K562 (cell line): Measurements from ENCODE around the gene MRM2. TPM values are rescaled to one million over a fixed set of nuclear protein-coding genes. Genes with fewer than 3 reads are reported as not detected.
A peak's percentile ranks its signal among the peaks of the same experiment; 100 is the strongest.

Experiments used
- ATAC-seq: fragments of 200-7000 bp; cut with Tn5 transposase; 3 replicates; pipeline ENCODE4 v1.9.1; 2020; ENCODE audit warnings: moderate library complexity
- BruUV-seq: library from RNA; stranded (reverse); fragments of 400-500 nt; replicated peaks from 2 replicates; lab custom pipeline; 2021; lab: Mats Ljungman, UMichigan
- CTCF ChIA-PET: fragments of 300-600 bp; formaldehyde crosslinking; extraction: SDS; loops from one replicate; lab custom pipeline; 2021; ENCODE audit warnings: low intra/inter-chr PET ratio; lab: Yijun Ruan, JAX
- POLR2A ChIA-PET: fragments of 300-600, 350-650 bp; sonication (Branson Sonifier 250); formaldehyde crosslinking; extraction: SDS; loops from one replicate; lab custom pipeline; 2021; ENCODE audit warnings: antibody characterized with exemption, inconsistent platforms; lab: Yijun Ruan, JAX
- DNase-seq, 4 experiments: peaks; one replicate each; pipeline versions ENCODE4 v3.0.0 to v3.0.0-alpha.2; 2011 to 2018; ENCODE audit warnings: low spot score in 3 of 4, mixed read lengths in 3 of 4; ENCODE audit errors: extremely low read depth in 1 of 4
- FAIRE-seq: peaks from 2 replicates; lab custom pipeline; 2011; peaks lifted over from hg19 to GRCh38; lab: Jason Lieb, UNC
- H2AFZ ChIP-seq: 2 replicates; pipeline ENCODE4 v1.6.0; 2011; ENCODE audit warnings: low read depth, low read length, control low read depth, inconsistent platforms
- H3K27ac ChIP-seq: fragments of 200-600 bp; 3 replicates; pipeline ENCODE4 v1.8.0; 2011; ENCODE audit warnings: low read depth, mild to moderate bottlenecking, control low read depth, inconsistent platforms, low read length, moderate library complexity, mixed read lengths; ENCODE audit errors: extremely low read depth
- H3K27me3 ChIP-seq, 2 experiments: fragments of 300-600 bp in 1 of 2; 2 replicates in 1 of 2; 3 replicates in 1 of 2; pipeline versions ENCODE4 v1.6.0 to v1.8.0; 2011; ENCODE audit warnings: inconsistent platforms in 2 of 2, low read length in 2 of 2, mild to moderate bottlenecking in 1 of 2, mixed read lengths in 1 of 2, moderate library complexity in 1 of 2; ENCODE audit not compliant: control insufficient read depth in 2 of 2, insufficient read depth in 2 of 2
- H3K36me3 ChIP-seq: fragments of 300-600 bp; 3 replicates; pipeline ENCODE4 v1.8.0; 2011; ENCODE audit warnings: mild to moderate bottlenecking, low read length, inconsistent platforms; ENCODE audit not compliant: control insufficient read depth, insufficient read depth
- H3K4me1 ChIP-seq, 2 experiments: fragments of 200-600 bp in 1 of 2; replicated peaks in 1 of 2; 2 replicates in 1 of 2; 3 replicates in 1 of 2; pipeline versions ENCODE4 v1.5.1 to v1.8.0; 2011; ENCODE audit warnings: inconsistent platforms in 2 of 2, low read length in 2 of 2, mild to moderate bottlenecking in 1 of 2, mixed read lengths in 1 of 2, moderate library complexity in 1 of 2; ENCODE audit not compliant: control insufficient read depth in 2 of 2, insufficient read depth in 2 of 2
- H3K4me2 ChIP-seq: 2 replicates; pipeline ENCODE4 v1.6.1; 2011; ENCODE audit warnings: low read length, control low read depth, inconsistent platforms, mixed read lengths; ENCODE audit not compliant: insufficient read depth
- H3K4me3 ChIP-seq: fragments of 200-600 bp; sonication (generic), shearing (Covaris generic); 2 replicates; pipeline ENCODE4 v1.5.1; 2016; ENCODE audit warnings: control low read depth, inconsistent platforms
- H3K79me2 ChIP-seq: fragments of 200-600 bp; 3 replicates; pipeline ENCODE4 v1.8.0; 2011; ENCODE audit warnings: low read length, inconsistent platforms; ENCODE audit not compliant: control insufficient read depth, insufficient read depth
- H3K9ac ChIP-seq, 2 experiments: 2 replicates each; pipeline versions ENCODE4 v1.6.0 to v1.6.1; 2011; ENCODE audit warnings: low read depth in 2 of 2, low read length in 2 of 2, control low read depth in 1 of 2, inconsistent platforms in 1 of 2, mild to moderate bottlenecking in 1 of 2, mixed read lengths in 1 of 2; ENCODE audit not compliant: insufficient read depth in 1 of 2
- H3K9me1 ChIP-seq: one replicate; pipeline ENCODE4 v1.6.0; 2011; ENCODE audit warnings: inconsistent platforms, mild to moderate bottlenecking, low read length, moderate library complexity; ENCODE audit not compliant: control insufficient read depth, insufficient read depth
- H3K9me3 ChIP-seq: replicated peaks from 2 replicates; pipeline ENCODE4 v1.5.1; 2011; ENCODE audit warnings: low read depth, low read length, inconsistent platforms; ENCODE audit not compliant: control insufficient read depth, insufficient read depth
- H4K20me1 ChIP-seq: replicated peaks from 2 replicates; pipeline ENCODE4 v1.6.1; 2011; ENCODE audit warnings: low read length, inconsistent platforms, mixed read lengths; ENCODE audit not compliant: control insufficient read depth, insufficient read depth
- POLR2G ChIP-seq: fragments of 200-400 bp; formaldehyde crosslinking; IDR thresholded peaks from 2 replicates; pipeline ENCODE4 v1.6.1; 2017; ENCODE audit warnings: low read depth, mild to moderate bottlenecking, antibody characterized with exemption, low read length, moderate library complexity
- WGBS: fragments of 100-300 bp; shearing (Covaris generic); methylation state at CpG from one replicate; pipeline ENCODE4 v1.1.6; 2016; ENCODE audit warnings: low coverage, mixed read lengths; ENCODE audit not compliant: insufficient coverage; ENCODE audit errors: missing lambda C conversion rate; 5-methylcytosine and 5-hydroxymethylcytosine counted together
- in situ Hi-C: fragments of 300-500 bp; cut with MboI; formaldehyde crosslinking; loops from 4 replicates; pipeline ENCODE4 v1.15.0; 2018; ENCODE audit warnings: inconsistent platforms, mixed read lengths
- intact Hi-C: fragments of 100-400 bp; cut with micrococcal nuclease; formaldehyde crosslinking; loops from 2 replicates; pipeline ENCODE4 v1.14.2; 2022
- polyA plus RNA-seq, 8 experiments: library from polyadenylated mRNA; depleted of rRNA in 4 of 8; stranded (reverse) in 5 of 8; unstranded in 3 of 8; fragments of >200 nt; fragmentation: Nextera tagmentation in 2 of 8; fragmentation: Illumina TruSeq in 1 of 8; extraction: Ambion mirVana in 2 of 8; extraction: Trizol in 1 of 8; gene quantifications; 2 replicates each; pipeline versions ENCODE4 v1.2.1 to v1.2.3, GENCODE V29; 2011 to 2014; ENCODE audit warnings: inconsistent platforms in 1 of 8, missing spikeins in 1 of 8
- total RNA-seq, 7 experiments: library from RNA; depleted of rRNA in 6 of 7; stranded (reverse); fragments of >200 nt in 6 of 7; fragmentation: Illumina TruSeq in 2 of 7; extraction: Trizol in 2 of 7; gene quantifications; 2 replicates each; pipeline versions ENCODE4 v1.2.1 to v1.2.3, GENCODE V29; 2011 to 2021; ENCODE audit warnings: low replicate concordance in 1 of 7
- TF ChIP-seq, protein P1 (sequence below): sonication (generic); formaldehyde crosslinking; IDR thresholded peaks from 2 replicates; pipeline ENCODE4 v1.4.0; 2020; ENCODE audit warnings: mild to moderate bottlenecking, missing genetic modification reagents

Gene MRM2
- total and polyA plus RNA-seq, 9 of the 15 experiments (the other 6 are each of a cell fraction or from before 2014, with no cell fraction given): 32.4 to 116 (median 50.5) TPM

DNA sequence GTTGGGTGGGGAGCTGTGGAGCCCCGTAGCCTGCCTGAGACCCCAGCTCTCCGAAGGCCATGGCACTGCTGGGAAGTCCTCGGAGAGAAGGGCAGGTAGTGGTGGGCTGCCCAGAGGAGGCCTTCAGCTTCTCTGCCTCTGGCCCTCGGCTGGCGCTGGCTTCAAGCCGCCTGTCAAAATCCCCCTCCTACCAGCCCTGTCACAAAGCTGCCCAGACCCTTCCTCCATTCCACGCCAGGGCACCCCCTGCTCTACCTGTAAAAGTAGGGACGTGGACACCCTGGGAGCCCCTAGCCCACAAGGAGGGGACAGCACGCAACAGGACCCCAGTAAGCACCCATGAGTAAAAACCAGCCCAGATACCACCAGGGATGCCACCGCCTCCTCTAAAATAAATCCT, 40.9 kb downstream of the MRM2 start:
- H3K79me2 ChIP-seq: no peaks in the 10 kb centered on the region
- no peak for DNase-seq
- intact Hi-C loops (loop anchor here (10.0 kb wide), 1 partner anchor 626 kb away; the partner anchor contains the start of gene PSMG3), in situ Hi-C loops (loop anchor here (10.0 kb wide), 1 partner anchor 616 kb away; no protein-coding TSS in a partner anchor)
- no peak for ATAC-seq
- no peaks in the 10 kb centered on the region for H3K9me1 ChIP-seq
- H3K36me3 ChIP-seq: peaks cover 53% of the 10 kb centered on the region; the same call in 2 of the 3 replicates
- no peaks in the 10 kb centered on the region for H3K9me3 ChIP-seq
- 0 out of 2 replicates have a peak, but pooled peaks cover 3% of the 10 kb centered on the region for H4K20me1 ChIP-seq
- no TSS peak for BruUV-seq
- ChIA-PET CTCF (no interaction called here), POLR2A (no interaction called here)
- H3K4me1 ChIP-seq: peaks cover 0 to 19% of the 10 kb centered on the region in 2 experiments; a peak in 1 of 5 replicates
- H3K4me3 ChIP-seq: no peak overlapping the region
- no peak overlapping the region for H3K4me2 ChIP-seq
- WGBS: 98% methylated on average over 7 of the region's 10 CpGs
- no peaks in the 10 kb centered on the region for H3K27me3 ChIP-seq
- no peak overlapping the region for H3K27ac ChIP-seq
- no peak overlapping the region for H2AFZ ChIP-seq
- no peak overlapping the region; a peak in 1 of 4 replicates for H3K9ac ChIP-seq
- TF ChIP-seq, protein P1, sequence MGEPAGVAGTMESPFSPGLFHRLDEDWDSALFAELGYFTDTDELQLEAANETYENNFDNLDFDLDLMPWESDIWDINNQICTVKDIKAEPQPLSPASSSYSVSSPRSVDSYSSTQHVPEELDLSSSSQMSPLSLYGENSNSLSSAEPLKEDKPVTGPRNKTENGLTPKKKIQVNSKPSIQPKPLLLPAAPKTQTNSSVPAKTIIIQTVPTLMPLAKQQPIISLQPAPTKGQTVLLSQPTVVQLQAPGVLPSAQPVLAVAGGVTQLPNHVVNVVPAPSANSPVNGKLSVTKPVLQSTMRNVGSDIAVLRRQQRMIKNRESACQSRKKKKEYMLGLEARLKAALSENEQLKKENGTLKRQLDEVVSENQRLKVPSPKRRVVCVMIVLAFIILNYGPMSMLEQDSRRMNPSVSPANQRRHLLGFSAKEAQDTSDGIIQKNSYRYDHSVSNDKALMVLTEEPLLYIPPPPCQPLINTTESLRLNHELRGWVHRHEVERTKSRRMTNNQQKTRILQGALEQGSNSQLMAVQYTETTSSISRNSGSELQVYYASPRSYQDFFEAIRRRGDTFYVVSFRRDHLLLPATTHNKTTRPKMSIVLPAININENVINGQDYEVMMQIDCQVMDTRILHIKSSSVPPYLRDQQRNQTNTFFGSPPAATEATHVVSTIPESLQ (CRISPR knock-in tag): no peak
- TF ChIP-seq POLR2G: 0 out of 2 replicates have a peak, but pooled peaks have one; percentile 21
- FAIRE-seq: no peak
